PFSK-1 (cell line): ENCODE measurements around the gene ITGAD.

Source experiments
- FOXP2 ChIP-seq: optimal IDR thresholded peaks from 2 replicates; pipeline ENCODE3; 2011; ENCODE audit warnings: borderline replicate concordance, control low read depth, inconsistent platforms; ENCODE audit not compliant: insufficient read depth; ENCODE audit errors: extremely low read length, extremely low read depth
- POLR2AphosphoS5 ChIP-seq: IDR thresholded peaks from 2 replicates; pipeline ENCODE4 v1.6.1; 2012; ENCODE audit warnings: low read depth, mild to moderate bottlenecking, control low read depth, low read length, moderate library complexity
- REST ChIP-seq, 2 experiments: IDR thresholded peaks; 2 replicates each; pipeline versions ENCODE4 v1.6.1 to v1.8.0; 2011 to 2012; ENCODE audit warnings: low read depth in 2 of 2, low read length in 2 of 2, control low read depth in 1 of 2, inconsistent platforms in 1 of 2, mild to moderate bottlenecking in 1 of 2, moderate library complexity in 1 of 2; ENCODE audit not compliant: insufficient read depth in 1 of 2
- SIN3A ChIP-seq: IDR thresholded peaks from 2 replicates; pipeline ENCODE4 v1.6.1; 2012; ENCODE audit warnings: mild to moderate bottlenecking, low read length, moderate library complexity, borderline replicate concordance; ENCODE audit not compliant: insufficient read depth

- peak; percentile 18 for TF ChIP-seq FOXP2
- TF ChIP-seq SIN3A, result no peak
- TF ChIP-seq POLR2AphosphoS5, result no peak
- TF ChIP-seq REST (IDR thresholded peaks at IDR 0.05; ENCODE audit: insufficient read depth in 1 of 2, low read depth in 2 of 2, low read length in 2 of 2), result no peak
These were observed 10.5 kb upstream of the ITGAD start for GRCh38 chr16:31382485-31383161.
